Fibroblast of lung (primary cell): ENCODE data around the gene SFSWAP. TPM values are rescaled to one million over a fixed set of nuclear protein-coding genes. Genes with fewer than 3 reads are reported as not detected.

ENCODE experiments used
- DNase-seq, 2 donors: peaks; one replicate each; pipeline versions ENCODE4 v3.0.0 to v3.0.0-alpha.2; 2010; ENCODE audit warnings: low read depth in 2 of 2
- H2AFZ ChIP-seq: 2 replicates; pipeline ENCODE4 v1.5.1; 2012; ENCODE audit warnings: low read length, control low read depth, inconsistent platforms
- H3K27ac ChIP-seq: 2 replicates; pipeline ENCODE4 v1.5.1; 2011; ENCODE audit warnings: low read length, control low read depth; ENCODE audit not compliant: insufficient read depth
- H3K27me3 ChIP-seq: 2 replicates; pipeline ENCODE4 v1.5.1; 2011; ENCODE audit warnings: mild to moderate bottlenecking, low read length; ENCODE audit not compliant: control insufficient read depth, insufficient read depth
- H3K36me3 ChIP-seq: 2 replicates; pipeline ENCODE4 v1.5.1; 2011; ENCODE audit warnings: low read length; ENCODE audit not compliant: control insufficient read depth, insufficient read depth
- H3K4me1 ChIP-seq: 2 replicates; pipeline ENCODE4 v1.5.1; 2011; ENCODE audit warnings: low read length; ENCODE audit not compliant: control insufficient read depth, insufficient read depth; ENCODE audit errors: extremely low read depth
- H3K4me2 ChIP-seq: 2 replicates; pipeline ENCODE4 v1.5.1; 2011; ENCODE audit warnings: low read length, control low read depth; ENCODE audit not compliant: insufficient read depth; ENCODE audit errors: extremely low read depth
- H3K4me3 ChIP-seq, 4 experiments: fragments of 200-600 bp in 1 of 4; sonication (generic) in 1 of 4; replicated peaks in 1 of 4; 2 replicates each; pipeline ENCODE4 v1.5.1; 2011 to 2016; ENCODE audit warnings: low read length in 4 of 4, low read depth in 3 of 4, mild to moderate bottlenecking in 3 of 4, control low read depth in 2 of 4, inconsistent platforms in 1 of 4, mixed read lengths in 1 of 4; ENCODE audit not compliant: insufficient read depth in 1 of 4; ENCODE audit errors: control extremely low read depth in 1 of 4
- H3K79me2 ChIP-seq: 2 replicates; pipeline ENCODE4 v1.5.1; 2012; ENCODE audit warnings: mild to moderate bottlenecking, low read length, inconsistent platforms; ENCODE audit not compliant: control insufficient read depth, insufficient read depth
- H3K9ac ChIP-seq: 2 replicates; pipeline ENCODE4 v1.5.1; 2011; ENCODE audit warnings: mild to moderate bottlenecking, low read length, control low read depth; ENCODE audit not compliant: insufficient read depth
- H3K9me3 ChIP-seq: 2 replicates; pipeline ENCODE4 v1.5.1; 2012; ENCODE audit warnings: low read depth, low read length; ENCODE audit not compliant: control insufficient read depth, insufficient read depth
- H4K20me1 ChIP-seq: 2 replicates; pipeline ENCODE4 v1.5.1; 2011; ENCODE audit warnings: low read length; ENCODE audit not compliant: control insufficient read depth, insufficient read depth; ENCODE audit errors: extremely low read depth
- CTCF ChIP-seq, 2 donors: IDR thresholded peaks in 1 of 2; conservative IDR thresholded peaks in 1 of 2; 1 replicate in 1 of 2; 2 replicates in 1 of 2; pipeline ENCODE4 v1.5.1; 2011 to 2012; ENCODE audit warnings: low read length in 2 of 2, control low read depth in 1 of 2, inconsistent platforms in 1 of 2, low read depth in 1 of 2, mild to moderate bottlenecking in 1 of 2
- EZH2 ChIP-seq: IDR thresholded peaks from 2 replicates; pipeline ENCODE4 v1.5.1; 2012; ENCODE audit warnings: low read length, control low read depth, mild to moderate bottlenecking; ENCODE audit errors: missing control alignments
- polyA plus RNA-seq, 2 donors: library from polyadenylated mRNA; depleted of rRNA in 1 of 2; stranded (reverse) in 1 of 2; unstranded in 1 of 2; fragments of >200 nt; gene quantifications; 2 replicates each; pipeline ENCODE4 v1.2.1, GENCODE V29; 2011 to 2012; ENCODE audit warnings: missing spikeins in 1 of 2
- total RNA-seq: library from RNA; depleted of rRNA; stranded (reverse); fragments of >200 nt; gene quantifications from 2 replicates; pipeline ENCODE4 v1.2.1, GENCODE V29; 2014

The SFSWAP gene
- total and polyA plus RNA-seq, 2 donors (not counting 1 experiment from before 2014, with no cell fraction given): 9.9 to 23.3 TPM

GRCh38 chr12:131724534-131724933 is 13.6 kb downstream of the SFSWAP start:
- Histone ChIP-seq H3K79me2 (peaks cover 24% of the 10 kb centered on the region), H3K4me1 (no peaks in the 10 kb centered on the region), H3K27ac (no peak overlapping the region), H3K9ac (no peak overlapping the region), H3K4me3 (no peak overlapping the region), H4K20me1 (no peaks in the 10 kb centered on the region), H3K27me3 (no peaks in the 10 kb centered on the region), H3K4me2 (no peak overlapping the region), H3K9me3 (no peaks in the 10 kb centered on the region), H2AFZ (no peak overlapping the region), H3K36me3 (peaks cover 9% of the 10 kb centered on the region)
- peak in 1 of 2 donors; percentile 57 for DNase-seq
- TF ChIP-seq EZH2 (no peak), CTCF (conservative IDR thresholded peaks at IDR 0.05 in 1 of 2, IDR thresholded peaks at IDR 0.05 in 1 of 2; ENCODE audit: low read depth in 1 of 2, low read length in 2 of 2) (no peak)

- TF ChIP-seq CTCF (conservative IDR thresholded peaks at IDR 0.05 in 1 of 2, IDR thresholded peaks at IDR 0.05 in 1 of 2; ENCODE audit: low read depth in 1 of 2, low read length in 2 of 2) (no peak), EZH2 (no peak)
- Histone ChIP-seq H3K4me3 (no peak overlapping the region), H3K9me3 (no peaks in the 10 kb centered on the region), H3K27me3 (no peaks in the 10 kb centered on the region), H3K36me3 (peaks cover 9% of the 10 kb centered on the region), H3K4me2 (no peak overlapping the region), H3K79me2 (peaks cover 24% of the 10 kb centered on the region), H3K4me1 (no peaks in the 10 kb centered on the region), H2AFZ (no peak overlapping the region), H3K27ac (no peak overlapping the region), H3K9ac (no peak overlapping the region), H4K20me1 (no peaks in the 10 kb centered on the region)
- no peak for DNase-seq
Measured at GRCh38 chr12:131725503-131725902, 14.6 kb downstream of the SFSWAP start.

GRCh38 chr12:131728720-131729119 is 17.8 kb downstream of the SFSWAP start:
- peaks cover 17% of the 10 kb centered on the region for H3K36me3 ChIP-seq
- peaks cover 8% of the 10 kb centered on the region for H3K79me2 ChIP-seq
- no peaks in the 10 kb centered on the region for H3K4me1 ChIP-seq

More at GRCh38 chr12:131728720-131729119, 17.8 kb downstream of the SFSWAP start:
- no peaks in the 10 kb centered on the region for H4K20me1 ChIP-seq
- H3K9ac ChIP-seq: no peak overlapping the region
- DNase-seq: no peak
- H2AFZ ChIP-seq: no peak overlapping the region
- no peak overlapping the region for H3K4me2 ChIP-seq
- no peak overlapping the region for H3K27ac ChIP-seq
- no peak overlapping the region for H3K4me3 ChIP-seq
- TF ChIP-seq CTCF (conservative IDR thresholded peaks at IDR 0.05 in 1 of 2, IDR thresholded peaks at IDR 0.05 in 1 of 2; ENCODE audit: low read depth in 1 of 2, low read length in 2 of 2) (no peak), EZH2 (no peak)
- H3K9me3 ChIP-seq: no peaks in the 10 kb centered on the region
- H3K27me3 ChIP-seq: no peaks in the 10 kb centered on the region
